GM21529 (cell line): ENCODE measurements around the gene RTBDN.
A peak's percentile ranks its signal among the peaks of the same experiment; 100 is the strongest.

Source experiments
- ATAC-seq: cut with Tn5 transposase; IDR thresholded peaks from one replicate; pipeline ENCODE4 v1.9.1; 2021; ENCODE audit not compliant: unreplicated experiment

The RTBDN gene

DNA sequence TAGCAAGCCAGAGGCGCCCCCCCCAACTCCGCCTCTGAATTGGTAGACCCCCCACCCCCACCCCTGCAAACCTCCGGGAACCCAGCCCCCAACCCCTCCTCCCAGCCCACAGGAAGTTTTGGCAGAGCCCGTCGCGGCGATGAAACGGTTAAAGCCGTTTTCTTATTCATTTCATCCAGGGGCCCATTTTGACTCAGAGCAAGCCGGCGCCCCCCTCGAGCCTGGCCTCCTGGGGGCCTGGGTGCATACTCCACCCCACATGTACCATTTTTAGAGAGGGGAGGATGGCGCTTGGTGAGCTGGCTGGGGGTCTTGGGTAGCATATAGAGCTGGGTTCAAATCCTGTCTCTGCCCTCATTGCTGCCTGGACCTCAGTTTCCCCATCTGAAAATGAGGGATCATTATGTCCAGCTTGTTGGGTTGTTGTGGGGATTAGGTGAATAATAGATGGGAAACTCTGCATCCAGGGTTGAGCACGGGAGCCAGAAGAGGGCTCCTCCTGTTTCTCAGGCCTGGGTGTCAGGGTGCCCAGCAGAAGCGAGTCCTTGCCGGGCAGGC, 51.0 kb downstream of the RTBDN start:
- ATAC-seq: no peak

DNA sequence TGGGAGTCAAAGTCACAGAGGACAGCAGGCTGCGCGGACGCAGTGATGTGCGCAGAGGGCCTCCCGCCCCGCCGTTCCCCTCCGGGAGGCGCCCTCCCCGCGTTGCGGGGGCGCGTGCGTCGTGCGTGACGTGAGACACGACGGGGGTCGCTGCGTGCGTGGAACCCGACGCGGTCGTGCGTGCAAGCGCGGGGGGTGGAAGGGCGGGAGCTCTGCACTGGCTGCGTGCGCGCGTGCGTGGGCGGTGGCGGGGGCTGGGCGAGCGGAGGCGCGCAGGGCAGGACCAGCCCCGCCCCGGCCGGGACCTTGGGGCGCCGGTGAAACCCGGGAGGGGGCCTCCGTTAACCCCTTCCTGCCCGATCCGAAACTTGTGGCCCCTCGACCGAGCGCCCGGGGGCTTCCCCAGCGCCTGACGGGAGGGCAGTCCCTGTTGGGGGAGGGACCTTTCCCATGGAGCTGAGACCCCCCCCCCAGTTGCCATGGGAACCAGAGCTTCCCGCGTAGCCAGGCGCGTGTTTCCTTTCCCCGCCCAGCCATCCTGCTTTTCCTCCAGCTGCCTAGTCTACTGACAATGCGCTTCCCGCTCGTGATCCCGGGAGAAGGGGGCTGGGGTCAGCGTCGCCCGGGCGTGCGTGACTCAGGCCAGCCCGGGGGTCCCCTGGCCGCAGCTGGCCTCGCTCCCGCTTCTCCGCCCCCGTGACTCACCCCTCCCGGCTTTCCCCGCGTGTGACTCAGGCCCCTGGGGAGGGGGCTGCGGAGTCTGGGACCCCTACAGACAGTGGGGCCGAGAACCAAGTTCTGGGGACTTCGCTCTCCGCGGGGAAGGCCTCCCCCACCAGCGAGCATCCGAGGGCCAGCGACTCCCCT, 51.7 kb downstream of the RTBDN start:
- ATAC-seq: no peak

DNA sequence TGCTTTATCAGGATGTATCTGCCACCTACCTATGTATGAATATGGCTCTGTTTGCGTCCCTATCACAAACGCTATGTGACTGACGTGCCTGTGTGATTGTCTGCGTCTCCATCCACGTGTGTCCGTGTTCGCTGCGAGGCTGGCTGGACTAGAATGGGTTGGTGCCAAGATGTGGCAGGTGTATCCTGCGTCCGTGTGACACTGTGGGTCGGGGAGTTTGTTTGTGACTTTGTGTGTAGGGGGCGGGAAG, 52.3 kb downstream of the RTBDN start:
- no peak for ATAC-seq

DNA sequence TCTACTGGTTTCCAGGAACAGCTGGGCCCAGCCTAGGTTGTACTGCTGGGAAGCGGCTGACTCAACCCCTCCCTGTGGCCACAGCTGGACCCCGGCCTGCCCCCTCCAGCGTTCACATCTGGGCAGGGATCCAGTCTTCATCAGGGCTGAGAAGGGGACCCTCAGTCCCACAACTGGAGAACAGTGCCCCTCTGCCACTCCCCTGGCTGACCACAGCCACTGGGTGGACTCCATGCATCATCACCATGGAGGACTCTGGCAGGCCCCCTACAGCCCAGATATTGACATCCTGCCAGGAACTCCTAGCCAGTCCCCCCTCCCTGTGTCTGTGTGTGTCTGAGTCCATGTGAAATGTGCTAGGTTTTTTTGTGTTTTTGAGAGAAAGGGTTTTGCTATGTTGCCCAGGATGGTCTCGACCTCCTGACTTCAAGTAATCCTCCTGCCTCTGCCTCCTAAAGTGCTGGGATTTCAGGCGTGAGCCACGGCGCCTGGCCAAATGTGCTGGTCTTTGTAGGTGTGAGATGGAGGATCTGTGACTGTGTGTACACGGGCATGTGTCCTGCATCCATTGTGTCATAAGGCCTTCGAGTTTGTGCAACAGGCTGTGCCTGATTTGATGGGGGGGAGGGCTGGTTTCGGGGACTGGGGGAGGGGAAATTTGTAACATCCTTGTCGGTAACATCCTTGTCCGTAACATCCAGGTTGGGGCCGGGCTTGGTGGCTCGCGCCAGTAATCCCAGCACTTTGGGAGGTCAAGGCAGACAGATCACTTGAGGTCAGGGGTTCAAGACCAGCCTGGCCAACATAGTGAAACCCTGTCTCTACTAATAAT, 55.0 kb downstream of the RTBDN start:
- ATAC-seq: no peak

DNA sequence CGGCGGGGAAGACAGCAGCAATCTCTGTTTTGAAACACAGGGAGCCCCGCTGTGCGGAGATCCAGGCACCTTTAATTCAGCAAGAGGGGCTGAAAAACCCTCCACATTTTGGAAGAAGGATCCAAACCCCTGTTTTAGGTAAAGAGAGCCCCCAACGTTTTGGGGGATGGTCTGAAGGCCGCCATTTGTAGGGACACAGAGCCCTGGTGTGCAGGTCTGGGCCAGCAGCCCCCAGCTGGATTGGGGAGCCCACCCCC, 55.5 kb downstream of the RTBDN start:
- ATAC-seq: no peak

DNA sequence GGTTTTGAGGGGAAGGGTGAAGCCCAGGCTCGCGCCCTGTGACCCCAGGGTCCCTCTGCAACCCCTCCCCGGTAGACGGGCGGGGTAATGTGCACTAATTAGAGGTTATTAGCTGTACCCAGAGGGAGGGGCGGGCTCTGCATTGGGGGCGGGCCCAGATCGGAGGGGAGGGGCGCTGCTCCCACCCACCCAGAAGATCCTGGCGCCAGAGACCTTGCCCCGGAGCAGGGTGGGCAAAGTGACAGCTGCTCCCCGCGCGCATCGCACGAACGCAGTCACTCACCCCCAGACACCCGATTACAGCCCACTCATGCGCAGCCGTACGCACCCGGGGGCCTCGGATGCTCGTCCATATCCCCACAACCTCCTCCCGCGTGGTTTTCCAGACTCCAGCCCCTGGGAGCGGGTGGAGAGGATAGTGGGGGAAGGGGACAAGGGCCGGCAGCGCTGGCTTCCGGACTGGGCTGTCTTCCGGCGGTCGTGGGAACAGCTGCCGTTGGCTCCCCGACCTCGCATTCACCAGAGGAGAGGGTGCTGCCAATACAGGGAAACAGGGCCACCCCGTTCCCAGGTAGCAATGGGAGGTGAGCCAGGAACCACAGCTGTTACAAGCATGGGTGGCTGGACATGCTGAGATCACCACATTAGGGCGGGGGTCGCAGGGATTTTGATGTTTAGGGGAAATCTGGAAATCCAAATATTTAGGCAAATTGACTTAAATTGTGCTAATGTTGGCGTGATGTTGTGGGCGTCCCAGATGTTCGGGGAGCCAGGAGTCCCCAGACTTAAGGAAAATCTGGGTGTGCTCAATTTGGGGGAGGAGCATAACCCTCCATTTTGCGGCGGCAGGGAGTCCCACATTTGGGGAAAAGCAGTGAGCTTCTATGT, 56.1 kb downstream of the RTBDN start:
- ATAC-seq: peak; percentile 8

DNA sequence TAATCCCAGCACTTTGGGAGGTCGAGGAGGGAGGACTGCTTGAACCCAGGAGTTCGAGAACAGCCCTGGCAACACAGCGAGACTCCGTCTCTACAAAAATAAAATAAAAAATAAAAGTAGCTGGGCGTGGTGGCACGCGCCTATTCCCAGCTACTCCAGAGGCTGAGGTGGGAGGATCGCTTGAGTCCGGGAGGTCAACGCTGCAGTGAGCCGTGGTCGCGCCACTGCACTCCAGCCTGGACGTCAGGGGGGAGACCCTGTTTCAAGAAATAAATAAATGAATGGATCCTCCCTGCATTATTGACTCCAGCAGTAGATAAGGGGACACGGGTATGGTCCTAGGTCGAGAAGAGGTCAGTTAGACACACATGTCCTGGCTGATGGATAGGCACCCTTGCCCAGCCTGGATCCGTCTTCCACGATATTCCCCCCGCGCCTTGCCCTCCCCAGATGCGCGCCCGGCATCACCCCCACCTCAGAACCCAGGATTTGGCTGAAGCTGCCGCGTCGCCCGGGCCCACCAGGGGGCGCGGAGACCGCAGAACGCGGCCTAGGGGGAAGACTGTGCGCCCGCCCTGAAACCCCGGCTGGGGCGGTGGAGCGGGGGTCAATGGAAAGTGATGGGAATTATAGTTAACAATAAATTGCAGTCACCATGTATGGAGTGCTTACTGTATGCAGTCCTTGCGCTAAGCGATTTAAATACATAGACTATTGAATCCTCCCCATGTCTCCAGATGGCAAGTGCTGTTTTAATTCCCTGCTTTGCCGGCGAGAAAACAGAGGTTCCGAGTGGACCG, 57.0 kb downstream of the RTBDN start:
- ATAC-seq: peak; percentile 35
